ENCODE data around the gene OR51E1. TPM values are rescaled to one million over a fixed set of nuclear protein-coding genes. Genes with fewer than 3 reads are reported as not detected.
A peak's percentile ranks its signal among the peaks of the same experiment; 100 is the strongest.

The OR51E1 gene
- total RNA-seq, 3 donors from 2014 or later = 0.32 to 0.95 (median 0.67) TPM

DNA sequence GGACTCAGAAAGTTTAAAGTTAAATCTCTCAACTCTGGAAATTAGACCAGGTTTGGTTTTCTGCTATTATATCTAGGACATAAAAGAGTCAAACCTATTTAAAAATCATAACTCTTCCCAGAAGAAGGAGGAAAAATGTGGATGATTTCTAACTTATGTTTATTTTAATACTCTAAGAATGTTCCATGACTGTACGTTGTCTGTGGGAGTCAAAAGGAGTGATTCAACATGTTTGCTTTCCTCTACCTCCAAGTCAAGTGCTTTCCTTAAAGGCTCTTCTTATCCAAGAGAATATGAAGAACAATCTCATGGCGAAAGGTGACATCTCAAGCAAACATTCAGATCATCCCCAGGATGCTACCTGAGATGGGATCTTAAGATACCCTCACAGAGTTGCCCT lies 21.6 kb downstream of the OR51E1 start:
- ATAC-seq = no peak
- TF ChIP-seq, protein P1, sequence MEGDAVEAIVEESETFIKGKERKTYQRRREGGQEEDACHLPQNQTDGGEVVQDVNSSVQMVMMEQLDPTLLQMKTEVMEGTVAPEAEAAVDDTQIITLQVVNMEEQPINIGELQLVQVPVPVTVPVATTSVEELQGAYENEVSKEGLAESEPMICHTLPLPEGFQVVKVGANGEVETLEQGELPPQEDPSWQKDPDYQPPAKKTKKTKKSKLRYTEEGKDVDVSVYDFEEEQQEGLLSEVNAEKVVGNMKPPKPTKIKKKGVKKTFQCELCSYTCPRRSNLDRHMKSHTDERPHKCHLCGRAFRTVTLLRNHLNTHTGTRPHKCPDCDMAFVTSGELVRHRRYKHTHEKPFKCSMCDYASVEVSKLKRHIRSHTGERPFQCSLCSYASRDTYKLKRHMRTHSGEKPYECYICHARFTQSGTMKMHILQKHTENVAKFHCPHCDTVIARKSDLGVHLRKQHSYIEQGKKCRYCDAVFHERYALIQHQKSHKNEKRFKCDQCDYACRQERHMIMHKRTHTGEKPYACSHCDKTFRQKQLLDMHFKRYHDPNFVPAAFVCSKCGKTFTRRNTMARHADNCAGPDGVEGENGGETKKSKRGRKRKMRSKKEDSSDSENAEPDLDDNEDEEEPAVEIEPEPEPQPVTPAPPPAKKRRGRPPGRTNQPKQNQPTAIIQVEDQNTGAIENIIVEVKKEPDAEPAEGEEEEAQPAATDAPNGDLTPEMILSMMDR (IDR thresholded peaks at IDR 0.05) = no peak
- intact Hi-C loops (cut with DNase I, micrococcal nuclease) = no loop called here

DNA sequence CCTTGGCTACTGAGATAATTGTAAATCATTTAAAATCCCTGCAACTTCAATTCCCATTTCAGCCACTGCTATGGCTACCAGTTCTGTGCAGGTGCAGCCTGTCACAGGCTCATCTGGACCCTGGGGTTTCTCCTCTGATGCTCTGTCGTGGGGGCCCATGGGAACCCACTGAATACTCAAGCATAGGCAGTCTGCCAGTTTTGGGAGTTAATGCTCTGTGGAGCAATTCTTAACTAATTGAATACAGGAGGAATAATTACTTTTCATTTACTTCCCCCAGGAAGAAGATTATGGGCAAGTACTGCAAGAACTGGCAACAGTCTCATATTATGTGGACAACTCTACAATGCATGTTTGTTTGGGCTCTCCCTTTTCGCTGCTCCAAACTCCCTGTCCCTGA lies 28.0 kb downstream of the OR51E1 start:
- intact Hi-C loops (cut with DNase I, micrococcal nuclease) = no loop called here
- Histone ChIP-seq H3K4me1 (ENCODE audit: low read depth) (no peaks in the 10 kb centered on the region), H3K36me3 (ENCODE audit: low read depth) (no peaks in the 10 kb centered on the region), H3K9me3 (no peaks in the 10 kb centered on the region), H3K4me3 (no peak overlapping the region)
- no peak for ATAC-seq
- TF ChIP-seq, protein P1 (IDR thresholded peaks at IDR 0.05) = no peak
- no peak for DNase-seq

More for the DNA sequence above, 21.6 kb downstream of the OR51E1 start:
- Histone ChIP-seq H3K36me3 (ENCODE audit: low read depth) (no peaks in the 10 kb centered on the region), H3K4me3 (no peak overlapping the region), H3K9me3 (no peaks in the 10 kb centered on the region), H3K4me1 (ENCODE audit: low read depth) (no peaks in the 10 kb centered on the region)
- no peak for DNase-seq

DNA sequence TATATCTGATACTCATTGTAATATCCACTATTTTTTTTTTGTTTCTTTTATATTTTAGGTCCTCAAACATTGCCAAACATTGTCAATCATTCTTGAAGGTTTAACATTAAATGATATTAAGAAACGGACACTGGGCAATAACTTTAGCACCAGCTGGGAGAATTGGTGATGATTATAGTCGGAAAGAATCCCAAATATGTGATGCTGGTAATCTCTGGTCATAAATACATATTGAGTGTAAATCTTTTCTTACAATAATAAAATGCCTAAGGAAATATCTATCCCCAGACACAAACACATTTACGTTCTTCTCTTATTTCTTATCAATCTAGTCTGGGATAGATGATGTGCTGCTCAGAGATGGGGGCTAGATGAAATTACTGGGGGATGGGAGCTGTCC lies 28.7 kb downstream of the OR51E1 start:
- Histone ChIP-seq H3K36me3 (ENCODE audit: low read depth) (no peaks in the 10 kb centered on the region), H3K9me3 (no peaks in the 10 kb centered on the region), H3K4me1 (ENCODE audit: low read depth) (no peaks in the 10 kb centered on the region), H3K4me3 (no peak overlapping the region)
- DNase-seq = no peak
- ATAC-seq = no peak
- TF ChIP-seq, protein P1 (IDR thresholded peaks at IDR 0.05) = no peak
- intact Hi-C loops (cut with DNase I, micrococcal nuclease) = no loop called here

DNA sequence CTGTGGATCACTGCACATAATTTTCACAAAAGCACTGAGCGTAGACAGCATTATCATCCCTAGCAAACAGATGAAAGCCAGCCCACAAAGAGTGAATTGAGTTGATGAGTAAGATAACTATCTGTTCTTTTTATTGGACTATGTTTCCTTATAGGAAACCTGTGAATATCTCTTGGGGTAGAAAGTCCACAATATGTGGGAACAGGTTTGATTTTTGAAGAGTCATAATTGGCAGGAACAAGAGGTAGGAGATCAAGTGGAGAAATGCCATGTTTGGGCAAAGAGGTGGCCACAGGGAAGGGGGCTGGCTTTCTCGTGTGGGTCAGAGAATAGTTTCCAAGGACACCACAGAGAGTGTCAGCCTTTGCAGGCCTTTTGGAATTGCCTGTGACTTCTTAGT lies 30.0 kb downstream of the OR51E1 start:
- no peak overlapping the region for H3K4me3 ChIP-seq
- DNase-seq = no peak
- H3K36me3 ChIP-seq (ENCODE audit: low read depth) = no peaks in the 10 kb centered on the region
- intact Hi-C loops (cut with DNase I, micrococcal nuclease) = no loop called here
- no peaks in the 10 kb centered on the region for H3K4me1 ChIP-seq (ENCODE audit: low read depth)
- H3K9me3 ChIP-seq = no peaks in the 10 kb centered on the region
- no peak for ATAC-seq
- TF ChIP-seq, protein P1 (IDR thresholded peaks at IDR 0.05) = no peak

DNA sequence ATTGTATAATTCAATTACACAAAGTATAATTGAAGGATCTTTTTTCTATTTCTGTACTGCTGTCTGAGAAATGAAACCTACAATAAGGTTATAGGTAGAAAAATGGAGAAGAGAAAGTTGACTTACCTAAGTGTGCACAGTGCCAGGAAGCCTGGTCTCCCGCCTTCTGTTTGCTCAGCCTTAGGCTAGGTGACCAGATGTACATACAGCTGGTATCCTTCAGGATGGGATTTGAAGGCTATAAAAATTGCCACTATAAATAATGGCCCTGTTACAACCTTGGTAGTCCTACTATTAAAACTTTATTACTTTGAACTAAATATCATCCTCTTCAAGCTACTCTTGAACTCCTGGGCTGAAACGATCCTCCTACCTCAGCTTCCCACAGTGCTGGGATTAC lies 34.2 kb downstream of the OR51E1 start:
- no peak overlapping the region for H3K4me3 ChIP-seq
- no peaks in the 10 kb centered on the region for H3K9me3 ChIP-seq
- no peaks in the 10 kb centered on the region for H3K4me1 ChIP-seq (ENCODE audit: low read depth)
- TF ChIP-seq, protein P1 (IDR thresholded peaks at IDR 0.05) = no peak
- intact Hi-C loops (cut with DNase I, micrococcal nuclease) = no loop called here
- DNase-seq (no peak), ATAC-seq (peak; percentile 43)
- no peaks in the 10 kb centered on the region for H3K36me3 ChIP-seq (ENCODE audit: low read depth)

DNA sequence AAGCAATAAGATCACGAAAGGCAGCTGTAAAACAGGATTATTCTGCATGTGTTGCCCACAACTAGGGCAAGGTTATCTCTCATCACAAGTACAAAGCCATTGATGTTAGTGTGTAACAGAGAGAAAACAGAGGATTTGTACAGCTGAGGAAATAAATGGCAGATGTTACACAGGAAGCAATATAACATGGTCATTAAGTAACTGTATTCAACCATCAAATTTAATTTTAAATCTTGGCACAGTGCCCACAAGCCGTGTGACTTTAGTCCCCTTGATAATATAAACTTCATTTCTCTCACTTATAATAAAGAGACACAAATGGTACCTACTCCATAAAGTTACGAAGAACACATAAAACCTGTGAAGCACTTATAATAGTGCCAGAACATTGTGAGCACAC lies 36.6 kb downstream of the OR51E1 start:
- TF ChIP-seq, protein P1 (IDR thresholded peaks at IDR 0.05) = no peak
- ATAC-seq = no peak
- Histone ChIP-seq H3K36me3 (ENCODE audit: low read depth) (no peaks in the 10 kb centered on the region), H3K4me1 (ENCODE audit: low read depth) (no peaks in the 10 kb centered on the region), H3K4me3 (no peak overlapping the region), H3K9me3 (no peaks in the 10 kb centered on the region)
- DNase-seq = no peak
- intact Hi-C loops (cut with DNase I, micrococcal nuclease) = no loop called here
